ENCODE data around the gene ITGA7. TPM values are rescaled to one million over a fixed set of nuclear protein-coding genes. Genes with fewer than 3 reads are reported as not detected.

The ITGA7 gene
- total and polyA plus RNA-seq, 2 of the 8 experiments (the other 6 are each of a cell fraction or from before 2014, with no cell fraction given), result 57.6 to 86.1 TPM

DNA sequence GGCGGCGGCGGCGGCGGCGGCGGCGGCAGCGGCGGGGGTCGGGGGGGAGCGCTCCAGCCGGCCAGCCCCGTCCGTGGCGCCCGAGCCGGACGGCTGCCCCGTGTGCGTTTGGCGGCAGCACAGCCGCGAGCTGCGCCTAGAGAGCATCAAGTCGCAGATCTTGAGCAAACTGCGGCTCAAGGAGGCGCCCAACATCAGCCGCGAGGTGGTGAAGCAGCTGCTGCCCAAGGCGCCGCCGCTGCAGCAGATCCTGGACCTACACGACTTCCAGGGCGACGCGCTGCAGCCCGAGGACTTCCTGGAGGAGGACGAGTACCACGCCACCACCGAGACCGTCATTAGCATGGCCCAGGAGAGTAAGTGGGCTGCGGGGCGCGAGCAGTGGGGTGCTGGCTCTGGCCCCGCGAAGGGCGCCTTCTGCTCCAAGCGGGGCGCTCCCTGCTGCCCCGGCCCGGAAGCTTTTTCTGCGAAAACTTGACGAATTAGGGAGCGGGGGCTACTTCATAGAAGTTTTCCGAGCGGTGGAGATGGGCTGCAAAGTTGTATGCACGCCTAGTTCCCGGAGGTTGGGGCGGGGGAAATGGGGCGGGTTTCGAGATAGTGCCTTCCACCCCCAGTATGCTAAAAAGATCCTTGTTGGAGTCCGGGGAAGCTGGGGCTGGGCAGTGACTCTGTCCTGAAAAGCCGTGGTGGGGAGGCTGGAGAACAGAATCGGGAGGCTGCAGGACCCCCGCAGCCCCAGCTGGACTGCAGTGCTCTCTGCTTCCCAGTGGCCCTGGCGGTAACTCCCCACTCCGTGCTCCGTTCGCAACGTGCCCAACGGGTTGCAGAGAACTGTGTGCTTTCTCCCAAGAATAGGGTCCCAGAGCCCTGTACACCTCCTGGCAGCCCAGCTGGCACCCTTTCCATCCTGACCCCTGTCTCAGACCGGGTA is 36.0 kb upstream of the ITGA7 start (continued):
- TF ChIP-seq BRCA1 (IDR thresholded peaks at IDR 0.05; ENCODE audit: low read depth, low read length), result no peak
- no peak for TF ChIP-seq SUZ12 (IDR thresholded peaks at IDR 0.05; ENCODE audit: low read length)
- TF ChIP-seq EGR1 (IDR thresholded peaks at IDR 0.05; ENCODE audit: borderline replicate concordance, low read depth, low read length), result no peak
- TF ChIP-seq ASH2L (IDR thresholded peaks at IDR 0.05; ENCODE audit: low read length), result peak; percentile 30
- TF ChIP-seq EP300 (IDR thresholded peaks at IDR 0.05; ENCODE audit: borderline replicate concordance in 1 of 2, low read depth in 2 of 2, low read length in 2 of 2), result no peak
- no peak for TF ChIP-seq CBX8 (IDR thresholded peaks at IDR 0.05; ENCODE audit: borderline replicate concordance, low read depth, low read length)
- no peak for TF ChIP-seq CTBP2 (IDR thresholded peaks at IDR 0.05; ENCODE audit: borderline replicate concordance, insufficient read depth, insufficient read length, low read length)
- TF ChIP-seq, protein P1, sequence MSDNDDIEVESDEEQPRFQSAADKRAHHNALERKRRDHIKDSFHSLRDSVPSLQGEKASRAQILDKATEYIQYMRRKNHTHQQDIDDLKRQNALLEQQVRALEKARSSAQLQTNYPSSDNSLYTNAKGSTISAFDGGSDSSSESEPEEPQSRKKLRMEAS (IDR thresholded peaks at IDR 0.05), result 0 out of 2 replicates have a peak, but pooled peaks have one; percentile 35
- TF ChIP-seq, protein P2, sequence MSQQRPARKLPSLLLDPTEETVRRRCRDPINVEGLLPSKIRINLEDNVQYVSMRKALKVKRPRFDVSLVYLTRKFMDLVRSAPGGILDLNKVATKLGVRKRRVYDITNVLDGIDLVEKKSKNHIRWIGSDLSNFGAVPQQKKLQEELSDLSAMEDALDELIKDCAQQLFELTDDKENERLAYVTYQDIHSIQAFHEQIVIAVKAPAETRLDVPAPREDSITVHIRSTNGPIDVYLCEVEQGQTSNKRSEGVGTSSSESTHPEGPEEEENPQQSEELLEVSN (IDR thresholded peaks at IDR 0.05), result peak; percentile 12; the same call in 1 of the 2 replicates
- peak; percentile 42; the same call in 1 of the 2 replicates for TF ChIP-seq TBP (IDR thresholded peaks at IDR 0.05; ENCODE audit: low read depth, low read length)
- no peak for TF ChIP-seq JUN (IDR thresholded peaks at IDR 0.05; ENCODE audit: low read depth, low read length)
- TF ChIP-seq PHF8 (conservative IDR thresholded peaks at IDR 0.05; ENCODE audit: low read depth, low read length), result peak; percentile 57
- TF ChIP-seq RXRA (IDR thresholded peaks at IDR 0.05; ENCODE audit: insufficient read depth, low read depth, low read length), result no peak
- TF ChIP-seq HDAC2 (IDR thresholded peaks at IDR 0.05; ENCODE audit: borderline replicate concordance in 1 of 2, low read depth in 2 of 2, low read length in 2 of 2), result no peak
- no peak for TF ChIP-seq SIRT6 (IDR thresholded peaks at IDR 0.05; ENCODE audit: low read length)
- TF ChIP-seq CEBPB (IDR thresholded peaks at IDR 0.05; ENCODE audit: low read depth, low read length), result no peak
- TF ChIP-seq, protein P3, sequence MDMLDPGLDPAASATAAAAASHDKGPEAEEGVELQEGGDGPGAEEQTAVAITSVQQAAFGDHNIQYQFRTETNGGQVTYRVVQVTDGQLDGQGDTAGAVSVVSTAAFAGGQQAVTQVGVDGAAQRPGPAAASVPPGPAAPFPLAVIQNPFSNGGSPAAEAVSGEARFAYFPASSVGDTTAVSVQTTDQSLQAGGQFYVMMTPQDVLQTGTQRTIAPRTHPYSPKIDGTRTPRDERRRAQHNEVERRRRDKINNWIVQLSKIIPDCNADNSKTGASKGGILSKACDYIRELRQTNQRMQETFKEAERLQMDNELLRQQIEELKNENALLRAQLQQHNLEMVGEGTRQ (IDR thresholded peaks at IDR 0.05; ENCODE audit: low read length), result no peak
- no peak for TF ChIP-seq KDM1A (IDR thresholded peaks at IDR 0.05; ENCODE audit: borderline replicate concordance, low read length)
- no peak for TF ChIP-seq CHD1 (IDR thresholded peaks at IDR 0.05; ENCODE audit: low read depth, low read length)
- TF ChIP-seq TAF7 (optimal IDR thresholded peaks at IDR 0.05; ENCODE audit: borderline replicate concordance, low read depth, low read length), result peak; percentile 51
- no peak for TF ChIP-seq HDAC6 (IDR thresholded peaks at IDR 0.05; ENCODE audit: low read depth, low read length)
